Measurements from ENCODE around the gene BCL2L12. TPM values are rescaled to one million over a fixed set of nuclear protein-coding genes. Genes with fewer than 3 reads are reported as not detected.
A peak's percentile ranks its signal among the peaks of the same experiment; 100 is the strongest.

The BCL2L12 gene
- total RNA-seq, 1 experiment from 2014 or later, result 145 TPM

GRCh38 chr19:49687150-49687549 is 21.4 kb downstream of the BCL2L12 start:
- peaks cover 35 to 65% (median 49%) of the 10 kb centered on the region in 3 experiments for H3K36me3 Mint-ChIP-seq (ENCODE audit: insufficient read depth in 1 of 3, low read depth in 3 of 3)
- H3K9ac ChIP-seq (ENCODE audit: extremely low read depth, insufficient read length, low read length), result no peak overlapping the region
- H4K5ac ChIP-seq (ENCODE audit: insufficient read length, low read depth, low read length), result no peak overlapping the region
- no peaks in the 10 kb centered on the region for H3K79me1 ChIP-seq (ENCODE audit: insufficient read depth, low read depth, low read length, poor library complexity, severe bottlenecking)
- no peaks in the 10 kb centered on the region for H3K27me3 ChIP-seq (ENCODE audit: insufficient read depth, low read length)
- no peak overlapping the region for H3T11ph ChIP-seq (ENCODE audit: low read length)
- H3K9me3 ChIP-seq (ENCODE audit: control insufficient read depth, low read depth, low read length), result no peaks in the 10 kb centered on the region
- H2BK20ac ChIP-seq (ENCODE audit: low read depth, low read length, poor library complexity, severe bottlenecking), result no peak overlapping the region
- no peak overlapping the region for H2BK12ac ChIP-seq (ENCODE audit: insufficient read length, low read depth, low read length)
- no peak overlapping the region for H4K8ac ChIP-seq (replicated peaks; ENCODE audit: insufficient read length, low read depth, low read length)
- no peak overlapping the region for H2BK15ac ChIP-seq (ENCODE audit: low read depth, low read length)
- no peak overlapping the region for H3K27ac ChIP-seq (ENCODE audit: insufficient read length, low read depth, low read length)
- no CpG with 5 or more reads among the region's 12 CpGs for WGBS (ENCODE audit: extremely low coverage, insufficient read length, low lambda C conversion rate)
- H3K4me2 ChIP-seq (ENCODE audit: insufficient read depth, insufficient read length, low read length), result no peak overlapping the region
- H3K79me2 ChIP-seq (ENCODE audit: insufficient read depth, low read length), result no peaks in the 10 kb centered on the region
- H3K56ac ChIP-seq (ENCODE audit: insufficient read length, low read depth, low read length), result no peak overlapping the region
- H4K20me1 ChIP-seq (ENCODE audit: control insufficient read depth, insufficient read depth, insufficient read length), result no peaks in the 10 kb centered on the region
- H3K18ac ChIP-seq (ENCODE audit: insufficient read length, low read depth, low read length), result no peak overlapping the region
- H2BK120ac ChIP-seq (ENCODE audit: low read depth, low read length, poor library complexity, severe bottlenecking), result no peak overlapping the region
- H3K4me3 Mint-ChIP-seq, result no peak overlapping the region; a peak in 1 of 5 replicates
- TF ChIP-seq CTCF (conservative IDR thresholded peaks at IDR 0.05), result no peak
- peak overlapping the region in 1 of 3 experiments; percentile 80; a peak in 2 of 7 replicates for H3K27ac Mint-ChIP-seq
- no peak overlapping the region for H2AFZ ChIP-seq (ENCODE audit: low read length)
- H3K23me2 ChIP-seq (ENCODE audit: insufficient read length, low read depth, low read length, poor library complexity, severe bottlenecking), result peaks cover 19% of the 10 kb centered on the region
- no peak overlapping the region for H4K91ac ChIP-seq (ENCODE audit: insufficient read length, low read depth, low read length)
- DNase-seq, result no peak
- peaks cover 0 to 3% of the 10 kb centered on the region in 2 experiments; a peak in 2 of 5 replicates for H3K9me3 Mint-ChIP-seq
- H3K14ac ChIP-seq (ENCODE audit: insufficient read depth, low read length), result no peak overlapping the region
- H3K27me3 Mint-ChIP-seq (ENCODE audit: low read depth), result no peaks in the 10 kb centered on the region; the same call in 1 of the 2 replicates
- no peak overlapping the region for H3K23ac ChIP-seq (ENCODE audit: insufficient read length, low read depth, low read length)
- peaks cover 10% of the 10 kb centered on the region; the same call in 1 of the 2 replicates for H3K4me1 ChIP-seq (ENCODE audit: insufficient read depth, low read length)
- H2BK5ac ChIP-seq (ENCODE audit: insufficient read length, low read length), result no peak overlapping the region
- no peak overlapping the region for H2AK5ac ChIP-seq (ENCODE audit: insufficient read length, low read length)
- no peak overlapping the region for H3K4ac ChIP-seq (ENCODE audit: low read depth, low read length)
- H3K4me1 Mint-ChIP-seq, result peaks cover 28 to 52% of the 10 kb centered on the region in 2 experiments
